HG03439 (cell line): ENCODE measurements around the gene SDR42E2.

Experiments
- ATAC-seq: cut with Tn5 transposase; IDR thresholded peaks from one replicate; pipeline ENCODE4 v1.9.1; 2021; ENCODE audit warnings: mild to moderate bottlenecking, moderate library complexity; ENCODE audit not compliant: unreplicated experiment

The SDR42E2 gene

GRCh38 chr16:22240023-22240710 lies 77.9 kb downstream of the SDR42E2 start:
- no peak for ATAC-seq
